HepG2 (cell line): ENCODE results near the gene SLC35F3. TPM values are rescaled to one million over a fixed set of nuclear protein-coding genes. Genes with fewer than 3 reads are reported as not detected.
A peak's percentile ranks its signal among the peaks of the same experiment; 100 is the strongest.

Experiments
- FOXK2 ChIP-seq: fragments of 450-650 bp; IDR thresholded peaks from 2 replicates; pipeline ENCODE4 v1.6.1; 2016
- HNRNPUL1 ChIP-seq: fragments of 200-400 bp; formaldehyde crosslinking; IDR thresholded peaks from 2 replicates; pipeline ENCODE4 v1.6.1; 2017; ENCODE audit warnings: low read depth, mild to moderate bottlenecking, low read length, moderate library complexity
- KDM5B ChIP-seq: sonication (generic); formaldehyde crosslinking; IDR thresholded peaks from 2 replicates; pipeline ENCODE4 v1.4.0; 2020; ENCODE audit warnings: missing genetic modification reagents, mild to moderate bottlenecking, borderline replicate concordance
- LCORL ChIP-seq, 2 experiments: fragments of 450-650 bp in 1 of 2; sonication (generic) in 1 of 2; formaldehyde crosslinking in 1 of 2; IDR thresholded peaks; 2 replicates each; pipeline versions ENCODE4 v1.5.0 to v1.6.1; 2017 to 2020; ENCODE audit warnings: antibody characterized with exemption in 1 of 2, missing genetic modification reagents in 1 of 2
- MIER2 ChIP-seq: IDR thresholded peaks from 2 replicates; pipeline ENCODE4 v1.6.1; 2016; ENCODE audit warnings: missing biosample characterization, missing genetic modification reagents
- MTF1 ChIP-seq: sonication (generic); formaldehyde crosslinking; IDR thresholded peaks from 2 replicates; pipeline ENCODE4 v1.5.0; 2020; ENCODE audit warnings: missing genetic modification reagents
- NFATC3 ChIP-seq: sonication (generic); formaldehyde crosslinking; IDR thresholded peaks from 2 replicates; pipeline ENCODE4 v1.5.1; 2020; ENCODE audit warnings: mild to moderate bottlenecking, missing genetic modification reagents
- NFE2L1 ChIP-seq: sonication (generic); formaldehyde crosslinking; IDR thresholded peaks from 2 replicates; pipeline ENCODE4 v1.4.0; 2020; ENCODE audit warnings: missing genetic modification reagents, mild to moderate bottlenecking, borderline replicate concordance
- NR2F6 ChIP-seq, 2 experiments: IDR thresholded peaks; 2 replicates each; pipeline ENCODE4 v1.6.1; 2016; ENCODE audit warnings: antibody characterized with exemption in 1 of 2, mild to moderate bottlenecking in 1 of 2
- PHB2 ChIP-seq: fragments of 450-650 bp; IDR thresholded peaks from 2 replicates; pipeline ENCODE4 v1.6.1; 2018; ENCODE audit not compliant: partially characterized antibody
- RCOR2 ChIP-seq: IDR thresholded peaks from 2 replicates; pipeline ENCODE4 v1.6.1; 2016; ENCODE audit warnings: missing biosample characterization, missing genetic modification reagents
- SMAD9 ChIP-seq: sonication (generic); formaldehyde crosslinking; IDR thresholded peaks from 2 replicates; pipeline ENCODE4 v1.5.1; 2020; ENCODE audit warnings: mild to moderate bottlenecking, missing genetic modification reagents
- polyA plus RNA-seq, 8 experiments: library from polyadenylated mRNA; depleted of rRNA in 3 of 8; stranded (reverse) in 7 of 8; unstranded in 1 of 8; fragments of >200 nt; fragmentation: Illumina TruSeq in 4 of 8; extraction: Trizol in 4 of 8; gene quantifications; 2 replicates each; pipeline versions ENCODE4 v1.2.1 to v1.2.3, GENCODE V29; 2011 to 2016; ENCODE audit warnings: low read depth in 4 of 8, missing spikeins in 1 of 8, mixed read lengths in 1 of 8; ENCODE audit not compliant: insufficient read depth in 1 of 8
- total RNA-seq, 5 experiments: library from RNA; depleted of rRNA; stranded (reverse); fragments of >200 nt; fragmentation: Illumina TruSeq; extraction: Trizol; gene quantifications; 2 replicates each; pipeline ENCODE4 v1.2.3, GENCODE V29; 2016; ENCODE audit warnings: low read depth in 1 of 5
- TF ChIP-seq, protein P1 (sequence below): sonication (generic); formaldehyde crosslinking; IDR thresholded peaks from 2 replicates; pipeline ENCODE4 v1.4.0; 2020; ENCODE audit warnings: missing genetic modification reagents, borderline replicate concordance
- TF ChIP-seq, protein P2 (sequence below): sonication (generic); formaldehyde crosslinking; IDR thresholded peaks from 2 replicates; pipeline ENCODE4 v1.4.0; 2020; ENCODE audit warnings: missing genetic modification reagents
- TF ChIP-seq, protein P3 (sequence below): sonication (generic); formaldehyde crosslinking; IDR thresholded peaks from 2 replicates; pipeline ENCODE4 v1.4.0; 2020; ENCODE audit warnings: mild to moderate bottlenecking, missing genetic modification reagents
- TF ChIP-seq, protein P4 (sequence below): IDR thresholded peaks from 2 replicates; pipeline ENCODE4 v1.6.1; 2016; ENCODE audit warnings: low read depth, control low read depth
- TF ChIP-seq, protein P5 (sequence below): sonication (generic); formaldehyde crosslinking; IDR thresholded peaks from 2 replicates; pipeline ENCODE4 v1.8.0; 2022; ENCODE audit warnings: mild to moderate bottlenecking, missing genetic modification reagents; ENCODE audit not compliant: insufficient replicate concordance
- TF ChIP-seq, protein P6 (sequence below): sonication (generic); formaldehyde crosslinking; IDR thresholded peaks from 2 replicates; pipeline ENCODE4 v1.5.1; 2020; ENCODE audit warnings: mild to moderate bottlenecking, missing genetic modification reagents, moderate library complexity

SLC35F3 gene
- total and polyA plus RNA-seq, 2 of the 13 experiments (the other 11 are each of a cell fraction or from before 2014, with no cell fraction given): not detected

DNA sequence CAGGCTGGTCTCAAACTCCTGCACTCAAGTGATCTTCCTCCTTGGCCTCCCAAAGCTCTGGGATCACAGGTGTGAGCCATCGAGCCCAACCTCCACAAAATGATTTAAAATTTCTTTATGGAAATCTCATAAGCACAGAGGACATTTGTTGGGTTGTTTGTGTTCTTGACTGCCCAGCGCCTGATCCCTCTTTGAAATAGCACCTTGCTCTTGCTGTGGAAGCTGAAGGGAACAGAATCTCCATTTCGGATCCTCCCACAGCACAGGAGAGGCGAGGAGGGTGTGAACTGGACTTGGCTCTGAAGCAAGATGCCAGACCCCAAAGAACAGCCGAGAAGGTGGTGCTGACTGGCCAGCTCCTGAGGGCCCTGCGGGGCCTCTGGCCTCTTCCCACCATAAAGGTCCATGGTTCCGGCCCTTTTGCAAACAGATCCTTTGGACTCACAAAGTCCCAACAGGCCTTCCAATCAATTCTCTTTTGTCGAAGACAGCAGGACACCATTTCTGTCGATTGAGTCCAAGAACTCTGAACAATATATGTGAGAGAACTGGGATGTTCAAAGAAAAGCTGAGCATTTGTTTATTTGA lies 423.2 kb downstream of the SLC35F3 start (continued):
- TF ChIP-seq, protein P1, sequence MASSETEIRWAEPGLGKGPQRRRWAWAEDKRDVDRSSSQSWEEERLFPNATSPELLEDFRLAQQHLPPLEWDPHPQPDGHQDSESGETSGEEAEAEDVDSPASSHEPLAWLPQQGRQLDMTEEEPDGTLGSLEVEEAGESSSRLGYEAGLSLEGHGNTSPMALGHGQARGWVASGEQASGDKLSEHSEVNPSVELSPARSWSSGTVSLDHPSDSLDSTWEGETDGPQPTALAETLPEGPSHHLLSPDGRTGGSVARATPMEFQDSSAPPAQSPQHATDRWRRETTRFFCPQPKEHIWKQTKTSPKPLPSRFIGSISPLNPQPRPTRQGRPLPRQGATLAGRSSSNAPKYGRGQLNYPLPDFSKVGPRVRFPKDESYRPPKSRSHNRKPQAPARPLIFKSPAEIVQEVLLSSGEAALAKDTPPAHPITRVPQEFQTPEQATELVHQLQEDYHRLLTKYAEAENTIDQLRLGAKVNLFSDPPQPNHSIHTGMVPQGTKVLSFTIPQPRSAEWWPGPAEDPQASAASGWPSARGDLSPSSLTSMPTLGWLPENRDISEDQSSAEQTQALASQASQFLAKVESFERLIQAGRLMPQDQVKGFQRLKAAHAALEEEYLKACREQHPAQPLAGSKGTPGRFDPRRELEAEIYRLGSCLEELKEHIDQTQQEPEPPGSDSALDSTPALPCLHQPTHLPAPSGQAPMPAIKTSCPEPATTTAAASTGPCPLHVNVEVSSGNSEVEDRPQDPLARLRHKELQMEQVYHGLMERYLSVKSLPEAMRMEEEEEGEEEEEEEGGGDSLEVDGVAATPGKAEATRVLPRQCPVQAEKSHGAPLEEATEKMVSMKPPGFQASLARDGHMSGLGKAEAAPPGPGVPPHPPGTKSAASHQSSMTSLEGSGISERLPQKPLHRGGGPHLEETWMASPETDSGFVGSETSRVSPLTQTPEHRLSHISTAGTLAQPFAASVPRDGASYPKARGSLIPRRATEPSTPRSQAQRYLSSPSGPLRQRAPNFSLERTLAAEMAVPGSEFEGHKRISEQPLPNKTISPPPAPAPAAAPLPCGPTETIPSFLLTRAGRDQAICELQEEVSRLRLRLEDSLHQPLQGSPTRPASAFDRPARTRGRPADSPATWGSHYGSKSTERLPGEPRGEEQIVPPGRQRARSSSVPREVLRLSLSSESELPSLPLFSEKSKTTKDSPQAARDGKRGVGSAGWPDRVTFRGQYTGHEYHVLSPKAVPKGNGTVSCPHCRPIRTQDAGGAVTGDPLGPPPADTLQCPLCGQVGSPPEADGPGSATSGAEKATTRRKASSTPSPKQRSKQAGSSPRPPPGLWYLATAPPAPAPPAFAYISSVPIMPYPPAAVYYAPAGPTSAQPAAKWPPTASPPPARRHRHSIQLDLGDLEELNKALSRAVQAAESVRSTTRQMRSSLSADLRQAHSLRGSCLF: peak; percentile 51; the same call in 1 of the 2 replicates
- TF ChIP-seq, protein P2, sequence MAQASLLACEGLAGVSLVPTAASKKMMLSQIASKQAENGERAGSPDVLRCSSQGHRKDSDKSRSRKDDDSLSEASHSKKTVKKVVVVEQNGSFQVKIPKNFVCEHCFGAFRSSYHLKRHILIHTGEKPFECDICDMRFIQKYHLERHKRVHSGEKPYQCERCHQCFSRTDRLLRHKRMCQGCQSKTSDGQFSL (CRISPR knock-in tag): no peak
- no peak for TF ChIP-seq LCORL (IDR thresholded peaks at IDR 0.05)
- peak; percentile 70 for TF ChIP-seq LCORL (CRISPR knock-in tag; IDR thresholded peaks at IDR 0.05)
- TF ChIP-seq, protein P3, sequence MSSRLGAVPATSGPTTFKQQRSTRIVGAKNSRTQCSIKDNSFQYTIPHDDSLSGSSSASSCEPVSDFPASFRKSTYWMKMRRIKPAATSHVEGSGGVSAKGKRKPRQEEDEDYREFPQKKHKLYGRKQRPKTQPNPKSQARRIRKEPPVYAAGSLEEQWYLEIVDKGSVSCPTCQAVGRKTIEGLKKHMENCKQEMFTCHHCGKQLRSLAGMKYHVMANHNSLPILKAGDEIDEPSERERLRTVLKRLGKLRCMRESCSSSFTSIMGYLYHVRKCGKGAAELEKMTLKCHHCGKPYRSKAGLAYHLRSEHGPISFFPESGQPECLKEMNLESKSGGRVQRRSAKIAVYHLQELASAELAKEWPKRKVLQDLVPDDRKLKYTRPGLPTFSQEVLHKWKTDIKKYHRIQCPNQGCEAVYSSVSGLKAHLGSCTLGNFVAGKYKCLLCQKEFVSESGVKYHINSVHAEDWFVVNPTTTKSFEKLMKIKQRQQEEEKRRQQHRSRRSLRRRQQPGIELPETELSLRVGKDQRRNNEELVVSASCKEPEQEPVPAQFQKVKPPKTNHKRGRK: no peak
- TF ChIP-seq, protein P4, sequence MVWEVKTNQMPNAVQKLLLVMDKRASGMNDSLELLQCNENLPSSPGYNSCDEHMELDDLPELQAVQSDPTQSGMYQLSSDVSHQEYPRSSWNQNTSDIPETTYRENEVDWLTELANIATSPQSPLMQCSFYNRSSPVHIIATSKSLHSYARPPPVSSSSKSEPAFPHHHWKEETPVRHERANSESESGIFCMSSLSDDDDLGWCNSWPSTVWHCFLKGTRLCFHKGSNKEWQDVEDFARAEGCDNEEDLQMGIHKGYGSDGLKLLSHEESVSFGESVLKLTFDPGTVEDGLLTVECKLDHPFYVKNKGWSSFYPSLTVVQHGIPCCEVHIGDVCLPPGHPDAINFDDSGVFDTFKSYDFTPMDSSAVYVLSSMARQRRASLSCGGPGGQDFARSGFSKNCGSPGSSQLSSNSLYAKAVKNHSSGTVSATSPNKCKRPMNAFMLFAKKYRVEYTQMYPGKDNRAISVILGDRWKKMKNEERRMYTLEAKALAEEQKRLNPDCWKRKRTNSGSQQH: no peak
- no peak for TF ChIP-seq FOXK2
- TF ChIP-seq NR2F6 (IDR thresholded peaks at IDR 0.05): peak; percentile 45; the same call in 1 of the 2 replicates
- TF ChIP-seq NR2F6 (CRISPR knock-in tag; IDR thresholded peaks at IDR 0.05): peak; percentile 68; the same call in 1 of the 2 replicates
- TF ChIP-seq NFATC3 (CRISPR knock-in tag): no peak
- TF ChIP-seq, protein P5, sequence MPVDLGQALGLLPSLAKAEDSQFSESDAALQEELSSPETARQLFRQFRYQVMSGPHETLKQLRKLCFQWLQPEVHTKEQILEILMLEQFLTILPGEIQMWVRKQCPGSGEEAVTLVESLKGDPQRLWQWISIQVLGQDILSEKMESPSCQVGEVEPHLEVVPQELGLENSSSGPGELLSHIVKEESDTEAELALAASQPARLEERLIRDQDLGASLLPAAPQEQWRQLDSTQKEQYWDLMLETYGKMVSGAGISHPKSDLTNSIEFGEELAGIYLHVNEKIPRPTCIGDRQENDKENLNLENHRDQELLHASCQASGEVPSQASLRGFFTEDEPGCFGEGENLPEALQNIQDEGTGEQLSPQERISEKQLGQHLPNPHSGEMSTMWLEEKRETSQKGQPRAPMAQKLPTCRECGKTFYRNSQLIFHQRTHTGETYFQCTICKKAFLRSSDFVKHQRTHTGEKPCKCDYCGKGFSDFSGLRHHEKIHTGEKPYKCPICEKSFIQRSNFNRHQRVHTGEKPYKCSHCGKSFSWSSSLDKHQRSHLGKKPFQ (CRISPR knock-in tag): peak; percentile 99
- TF ChIP-seq KDM5B (CRISPR knock-in tag): peak; percentile 83; the same call in 1 of the 2 replicates
- TF ChIP-seq MIER2 (CRISPR knock-in tag): peak; percentile 96
- TF ChIP-seq RCOR2 (CRISPR knock-in tag): peak; percentile 29; the same call in 1 of the 2 replicates
- TF ChIP-seq HNRNPUL1: no peak
- no peak for TF ChIP-seq PHB2
- TF ChIP-seq, protein P6, sequence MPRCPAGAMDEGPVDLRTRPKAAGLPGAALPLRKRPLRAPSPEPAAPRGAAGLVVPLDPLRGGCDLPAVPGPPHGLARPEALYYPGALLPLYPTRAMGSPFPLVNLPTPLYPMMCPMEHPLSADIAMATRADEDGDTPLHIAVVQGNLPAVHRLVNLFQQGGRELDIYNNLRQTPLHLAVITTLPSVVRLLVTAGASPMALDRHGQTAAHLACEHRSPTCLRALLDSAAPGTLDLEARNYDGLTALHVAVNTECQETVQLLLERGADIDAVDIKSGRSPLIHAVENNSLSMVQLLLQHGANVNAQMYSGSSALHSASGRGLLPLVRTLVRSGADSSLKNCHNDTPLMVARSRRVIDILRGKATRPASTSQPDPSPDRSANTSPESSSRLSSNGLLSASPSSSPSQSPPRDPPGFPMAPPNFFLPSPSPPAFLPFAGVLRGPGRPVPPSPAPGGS (CRISPR knock-in tag): peak; percentile 53; the same call in 1 of the 2 replicates
- no peak for TF ChIP-seq NFE2L1 (CRISPR knock-in tag)
- no peak for TF ChIP-seq MTF1
- TF ChIP-seq SMAD9 (CRISPR knock-in tag): no peak
